C4-2B (cell line): ENCODE data around the gene RTBDN.

Source experiments
- CTCF ChIP-seq: fragments of 450-650 bp; conservative IDR thresholded peaks from 2 replicates; pipeline ENCODE4 v1.5.1; 2017; ENCODE audit warnings: mild to moderate bottlenecking
- ZFX ChIP-seq: fragments of 450-650 bp; IDR thresholded peaks from 2 replicates; pipeline ENCODE4 v1.6.1; 2017

- TF ChIP-seq CTCF = no peak
- TF ChIP-seq ZFX = no peak
Observed at GRCh38 chr19:12778017-12778904, 56.1 kb downstream of the RTBDN start.
